Fibroblast of lung (primary cell): Measurements from ENCODE around the gene PRLR. TPM values are rescaled to one million over a fixed set of nuclear protein-coding genes. Genes with fewer than 3 reads are reported as not detected.

ENCODE experiments used
- DNase-seq, 2 donors: peaks; one replicate each; pipeline versions ENCODE4 v3.0.0 to v3.0.0-alpha.2; 2010; ENCODE audit warnings: low read depth in 2 of 2
- H2AFZ ChIP-seq: 2 replicates; pipeline ENCODE4 v1.5.1; 2012; ENCODE audit warnings: low read length, control low read depth, inconsistent platforms
- H3K27ac ChIP-seq: 2 replicates; pipeline ENCODE4 v1.5.1; 2011; ENCODE audit warnings: low read length, control low read depth; ENCODE audit not compliant: insufficient read depth
- H3K27me3 ChIP-seq: 2 replicates; pipeline ENCODE4 v1.5.1; 2011; ENCODE audit warnings: mild to moderate bottlenecking, low read length; ENCODE audit not compliant: control insufficient read depth, insufficient read depth
- H3K36me3 ChIP-seq: 2 replicates; pipeline ENCODE4 v1.5.1; 2011; ENCODE audit warnings: low read length; ENCODE audit not compliant: control insufficient read depth, insufficient read depth
- H3K4me1 ChIP-seq: 2 replicates; pipeline ENCODE4 v1.5.1; 2011; ENCODE audit warnings: low read length; ENCODE audit not compliant: control insufficient read depth, insufficient read depth; ENCODE audit errors: extremely low read depth
- H3K4me2 ChIP-seq: 2 replicates; pipeline ENCODE4 v1.5.1; 2011; ENCODE audit warnings: low read length, control low read depth; ENCODE audit not compliant: insufficient read depth; ENCODE audit errors: extremely low read depth
- H3K4me3 ChIP-seq, 4 experiments: fragments of 200-600 bp in 1 of 4; sonication (generic) in 1 of 4; replicated peaks in 1 of 4; 2 replicates each; pipeline ENCODE4 v1.5.1; 2011 to 2016; ENCODE audit warnings: low read length in 4 of 4, low read depth in 3 of 4, mild to moderate bottlenecking in 3 of 4, control low read depth in 2 of 4, inconsistent platforms in 1 of 4, mixed read lengths in 1 of 4; ENCODE audit not compliant: insufficient read depth in 1 of 4; ENCODE audit errors: control extremely low read depth in 1 of 4
- H3K79me2 ChIP-seq: 2 replicates; pipeline ENCODE4 v1.5.1; 2012; ENCODE audit warnings: mild to moderate bottlenecking, low read length, inconsistent platforms; ENCODE audit not compliant: control insufficient read depth, insufficient read depth
- H3K9ac ChIP-seq: 2 replicates; pipeline ENCODE4 v1.5.1; 2011; ENCODE audit warnings: mild to moderate bottlenecking, low read length, control low read depth; ENCODE audit not compliant: insufficient read depth
- H3K9me3 ChIP-seq: 2 replicates; pipeline ENCODE4 v1.5.1; 2012; ENCODE audit warnings: low read depth, low read length; ENCODE audit not compliant: control insufficient read depth, insufficient read depth
- H4K20me1 ChIP-seq: 2 replicates; pipeline ENCODE4 v1.5.1; 2011; ENCODE audit warnings: low read length; ENCODE audit not compliant: control insufficient read depth, insufficient read depth; ENCODE audit errors: extremely low read depth
- CTCF ChIP-seq, 2 donors: IDR thresholded peaks in 1 of 2; conservative IDR thresholded peaks in 1 of 2; 1 replicate in 1 of 2; 2 replicates in 1 of 2; pipeline ENCODE4 v1.5.1; 2011 to 2012; ENCODE audit warnings: low read length in 2 of 2, control low read depth in 1 of 2, inconsistent platforms in 1 of 2, low read depth in 1 of 2, mild to moderate bottlenecking in 1 of 2
- EZH2 ChIP-seq: IDR thresholded peaks from 2 replicates; pipeline ENCODE4 v1.5.1; 2012; ENCODE audit warnings: low read length, control low read depth, mild to moderate bottlenecking; ENCODE audit errors: missing control alignments
- polyA plus RNA-seq, 2 donors: library from polyadenylated mRNA; depleted of rRNA in 1 of 2; stranded (reverse) in 1 of 2; unstranded in 1 of 2; fragments of >200 nt; gene quantifications; 2 replicates each; pipeline ENCODE4 v1.2.1, GENCODE V29; 2011 to 2012; ENCODE audit warnings: missing spikeins in 1 of 2
- total RNA-seq: library from RNA; depleted of rRNA; stranded (reverse); fragments of >200 nt; gene quantifications from 2 replicates; pipeline ENCODE4 v1.2.1, GENCODE V29; 2014

The PRLR gene
- total and polyA plus RNA-seq, 2 donors (not counting 1 experiment from before 2014, with no cell fraction given), result 0.33 to 0.41 TPM

GRCh38 chr5:35003018-35003957 is 227.0 kb downstream of the PRLR start:
- Histone ChIP-seq H3K4me1 (no peaks in the 10 kb centered on the region), H3K27me3 (peaks cover 3% of the 10 kb centered on the region)
- DNase-seq, result peak; percentile 26 to 59

GRCh38 chr5:35002459-35002858 is 227.8 kb downstream of the PRLR start:
- H3K27me3 ChIP-seq, result peaks cover 3% of the 10 kb centered on the region
- H3K27ac ChIP-seq, result no peak overlapping the region
- H2AFZ ChIP-seq, result no peak overlapping the region
- TF ChIP-seq EZH2 (no peak), CTCF (conservative IDR thresholded peaks at IDR 0.05 in 1 of 2, IDR thresholded peaks at IDR 0.05 in 1 of 2; ENCODE audit: low read depth in 1 of 2, low read length in 2 of 2) (no peak)
- no peak overlapping the region for H3K9ac ChIP-seq
- H3K4me3 ChIP-seq, result no peak overlapping the region
- no peak overlapping the region for H3K4me2 ChIP-seq
- DNase-seq, result no peak
- H3K79me2 ChIP-seq, result no peaks in the 10 kb centered on the region
- H3K36me3 ChIP-seq, result no peaks in the 10 kb centered on the region
- H3K4me1 ChIP-seq, result no peaks in the 10 kb centered on the region
- no peaks in the 10 kb centered on the region for H3K9me3 ChIP-seq
- H4K20me1 ChIP-seq, result no peaks in the 10 kb centered on the region

More at GRCh38 chr5:35003018-35003957, 227.0 kb downstream of the PRLR start:
- no peaks in the 10 kb centered on the region for H3K79me2 ChIP-seq
- no peaks in the 10 kb centered on the region for H4K20me1 ChIP-seq
- H3K9ac ChIP-seq, result no peak overlapping the region
- H3K4me3 ChIP-seq, result no peak overlapping the region
- H3K36me3 ChIP-seq, result no peaks in the 10 kb centered on the region
- no peak overlapping the region for H3K27ac ChIP-seq
- H3K4me2 ChIP-seq, result no peak overlapping the region
- TF ChIP-seq CTCF (conservative IDR thresholded peaks at IDR 0.05 in 1 of 2, IDR thresholded peaks at IDR 0.05 in 1 of 2; ENCODE audit: low read depth in 1 of 2, low read length in 2 of 2) (peak; percentile 95 to 96), EZH2 (no peak)
- no peak overlapping the region for H2AFZ ChIP-seq
- no peaks in the 10 kb centered on the region for H3K9me3 ChIP-seq

- no peak for DNase-seq
- Histone ChIP-seq H3K27ac (no peak overlapping the region), H3K4me2 (no peak overlapping the region), H2AFZ (no peak overlapping the region), H4K20me1 (no peaks in the 10 kb centered on the region), H3K36me3 (no peaks in the 10 kb centered on the region), H3K79me2 (no peaks in the 10 kb centered on the region), H3K4me1 (no peaks in the 10 kb centered on the region), H3K9ac (no peak overlapping the region), H3K9me3 (no peaks in the 10 kb centered on the region), H3K27me3 (peaks cover 3% of the 10 kb centered on the region), H3K4me3 (no peak overlapping the region)
- TF ChIP-seq EZH2, result no peak
- TF ChIP-seq CTCF (conservative IDR thresholded peaks at IDR 0.05 in 1 of 2, IDR thresholded peaks at IDR 0.05 in 1 of 2; ENCODE audit: low read depth in 1 of 2, low read length in 2 of 2), result no peak
Measured at GRCh38 chr5:35001842-35002241, 228.4 kb downstream of the PRLR start.
